DOHH2 (cell line): ENCODE data around the gene BRD3.

Source experiments
- H3F3A ChIP-seq: fragments of 200-600 bp; sonication (generic), shearing (Covaris generic); 2 replicates; pipeline ENCODE4 v1.6.0; 2016; ENCODE audit warnings: antibody characterized with exemption, mild to moderate bottlenecking; ENCODE audit not compliant: control insufficient read depth, insufficient read depth
- H3K27ac ChIP-seq: fragments of 200-600 bp; sonication (generic); 2 replicates; pipeline ENCODE4 v1.5.1; 2014; ENCODE audit warnings: low read depth, mild to moderate bottlenecking, low read length, moderate library complexity
- H3K27me3 ChIP-seq: fragments of 200-600 bp; sonication (generic); 2 replicates; pipeline ENCODE4 v1.6.1; 2014; ENCODE audit warnings: mild to moderate bottlenecking, low read length, mixed read lengths; ENCODE audit not compliant: control insufficient read depth
- H3K36me3 ChIP-seq: fragments of 200-600 bp; sonication (generic); 2 replicates; pipeline ENCODE4 v1.6.1; 2014; ENCODE audit warnings: mild to moderate bottlenecking, low read length, moderate library complexity, mixed read lengths; ENCODE audit not compliant: control insufficient read depth
- H3K4me1 ChIP-seq: fragments of 200-600 bp; sonication (generic); 2 replicates; pipeline ENCODE4 v1.6.1; 2014; ENCODE audit warnings: mild to moderate bottlenecking, low read length, mixed read lengths; ENCODE audit not compliant: control insufficient read depth
- H3K4me2 ChIP-seq: fragments of 200-600 bp; sonication (generic); 2 replicates; pipeline ENCODE4 v1.6.0; 2014; ENCODE audit warnings: mild to moderate bottlenecking, low read length, moderate library complexity
- H3K4me3 ChIP-seq: fragments of 200-600 bp; sonication (generic); 2 replicates; pipeline ENCODE4 v1.5.1; 2014; ENCODE audit warnings: mild to moderate bottlenecking, low read length, mixed read lengths
- H3K79me2 ChIP-seq: fragments of 200-600 bp; sonication (generic); 2 replicates; pipeline ENCODE4 v1.6.1; 2014; ENCODE audit warnings: mild to moderate bottlenecking, low read length, mixed read lengths; ENCODE audit not compliant: control insufficient read depth
- H3K9me2 ChIP-seq: fragments of 200-600 bp; sonication (generic); replicated peaks from 2 replicates; pipeline ENCODE4 v1.6.1; 2014; ENCODE audit warnings: mild to moderate bottlenecking, low read length, mixed read lengths; ENCODE audit not compliant: control insufficient read depth
- H3K9me3 ChIP-seq: fragments of 200-600 bp; sonication (generic); 2 replicates; pipeline ENCODE4 v1.6.1; 2014; ENCODE audit warnings: antibody characterized with exemption, low read length, mixed read lengths; ENCODE audit not compliant: control insufficient read depth, insufficient read depth
- H4K20me1 ChIP-seq: fragments of 200-600 bp; sonication (generic); 2 replicates; pipeline ENCODE4 v1.6.0; 2014; ENCODE audit warnings: low read depth, mild to moderate bottlenecking, antibody characterized with exemption, low read length, moderate library complexity; ENCODE audit not compliant: control insufficient read depth, insufficient read depth
- EZH2phosphoT487 ChIP-seq: fragments of 200-600 bp; sonication (generic); IDR thresholded peaks from 2 replicates; pipeline ENCODE4 v1.6.1; 2017; ENCODE audit warnings: borderline replicate concordance, mild to moderate bottlenecking, antibody characterized with exemption, low read length, moderate library complexity, mixed read lengths
- TF ChIP-seq, protein P1 (sequence below): fragments of 200-600 bp; sonication (generic); IDR thresholded peaks from one replicate; pipeline ENCODE4 v1.5.1; 2014; ENCODE audit warnings: antibody characterized with exemption, mild to moderate bottlenecking, low read depth, low read length; ENCODE audit not compliant: poor library complexity, severe bottlenecking

The BRD3 gene

GRCh38 chr9:133999851-134000265, 68.0 kb downstream of the BRD3 start:
- no peak overlapping the region for H3K27ac ChIP-seq
- no peaks in the 10 kb centered on the region for H3K9me3 ChIP-seq
- H3K27me3 ChIP-seq = no peaks in the 10 kb centered on the region
- no peak overlapping the region for H3K4me2 ChIP-seq
- no peaks in the 10 kb centered on the region for H4K20me1 ChIP-seq
- TF ChIP-seq EZH2phosphoT487 = no peak
- TF ChIP-seq, protein P1, sequence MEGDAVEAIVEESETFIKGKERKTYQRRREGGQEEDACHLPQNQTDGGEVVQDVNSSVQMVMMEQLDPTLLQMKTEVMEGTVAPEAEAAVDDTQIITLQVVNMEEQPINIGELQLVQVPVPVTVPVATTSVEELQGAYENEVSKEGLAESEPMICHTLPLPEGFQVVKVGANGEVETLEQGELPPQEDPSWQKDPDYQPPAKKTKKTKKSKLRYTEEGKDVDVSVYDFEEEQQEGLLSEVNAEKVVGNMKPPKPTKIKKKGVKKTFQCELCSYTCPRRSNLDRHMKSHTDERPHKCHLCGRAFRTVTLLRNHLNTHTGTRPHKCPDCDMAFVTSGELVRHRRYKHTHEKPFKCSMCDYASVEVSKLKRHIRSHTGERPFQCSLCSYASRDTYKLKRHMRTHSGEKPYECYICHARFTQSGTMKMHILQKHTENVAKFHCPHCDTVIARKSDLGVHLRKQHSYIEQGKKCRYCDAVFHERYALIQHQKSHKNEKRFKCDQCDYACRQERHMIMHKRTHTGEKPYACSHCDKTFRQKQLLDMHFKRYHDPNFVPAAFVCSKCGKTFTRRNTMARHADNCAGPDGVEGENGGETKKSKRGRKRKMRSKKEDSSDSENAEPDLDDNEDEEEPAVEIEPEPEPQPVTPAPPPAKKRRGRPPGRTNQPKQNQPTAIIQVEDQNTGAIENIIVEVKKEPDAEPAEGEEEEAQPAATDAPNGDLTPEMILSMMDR = no peak
- no peaks in the 10 kb centered on the region for H3K36me3 ChIP-seq
- no peaks in the 10 kb centered on the region for H3F3A ChIP-seq
- H3K79me2 ChIP-seq = no peaks in the 10 kb centered on the region
- H3K9me2 ChIP-seq = no peaks in the 10 kb centered on the region
- no peak overlapping the region for H3K4me3 ChIP-seq
- H3K4me1 ChIP-seq = peaks cover 14% of the 10 kb centered on the region

GRCh38 chr9:133998915-133999595, 68.8 kb downstream of the BRD3 start:
- Histone ChIP-seq H3K36me3 (no peaks in the 10 kb centered on the region), H3K4me1 (peaks cover 19% of the 10 kb centered on the region), H3K27me3 (no peaks in the 10 kb centered on the region)

GRCh38 chr9:133997584-133997983, 70.2 kb downstream of the BRD3 start:
- Histone ChIP-seq H4K20me1 (no peaks in the 10 kb centered on the region), H3K4me1 (peaks cover 31% of the 10 kb centered on the region), H3K36me3 (no peaks in the 10 kb centered on the region), H3K4me3 (no peak overlapping the region), H3K9me3 (no peaks in the 10 kb centered on the region), H3K79me2 (no peaks in the 10 kb centered on the region), H3K27me3 (no peaks in the 10 kb centered on the region), H3F3A (0 out of 2 replicates have a peak, but pooled peaks cover 3% of the 10 kb centered on the region), H3K27ac (no peak overlapping the region), H3K4me2 (no peak overlapping the region), H3K9me2 (no peaks in the 10 kb centered on the region)
- TF ChIP-seq, protein P1 = no peak
- no peak for TF ChIP-seq EZH2phosphoT487

More at GRCh38 chr9:133998915-133999595, 68.8 kb downstream of the BRD3 start:
- Histone ChIP-seq H3F3A (0 out of 2 replicates have a peak, but pooled peaks cover under 1% of the 10 kb centered on the region), H3K4me3 (no peak overlapping the region), H3K4me2 (no peak overlapping the region), H3K27ac (no peak overlapping the region), H3K79me2 (no peaks in the 10 kb centered on the region), H3K9me3 (no peaks in the 10 kb centered on the region), H3K9me2 (no peaks in the 10 kb centered on the region), H4K20me1 (no peaks in the 10 kb centered on the region)
- no peak for TF ChIP-seq EZH2phosphoT487
- TF ChIP-seq, protein P1 = no peak
